Coronary artery (tissue), 2 donors: ENCODE data around the gene TSPO2.
"Not testable (repeated sequence)": the region's sequence is repeated elsewhere in the genome, so short reads cannot be mapped to it uniquely, and the experiment has no call there.

Experiments
- DNase-seq: peaks from one replicate; pipeline ENCODE4 v3.0.0-alpha.2; 2017; ENCODE audit warnings: low spot score
- H3K27ac ChIP-seq, 2 donors: fragments of 200-600 bp; sonication (generic); one replicate each; pipeline ENCODE4 v1.5.1; 2016 to 2019
- H3K4me3 ChIP-seq: fragments of 200-600 bp; sonication (generic); 2 replicates; pipeline ENCODE4 v1.5.1; 2016; ENCODE audit warnings: mild to moderate bottlenecking, moderate library complexity
- CTCF ChIP-seq: fragments of 200-600 bp; sonication (generic); IDR thresholded peaks from one replicate; pipeline ENCODE4 v1.5.1; 2019; ENCODE audit warnings: antibody characterized with exemption

TSPO2 gene

GRCh38 chr6:41000248-41000647, 42.0 kb upstream of the TSPO2 start:
- DNase-seq, result no peak
- no peak overlapping the region for H3K4me3 ChIP-seq
- TF ChIP-seq CTCF, result no peak
- no peak overlapping the region for H3K27ac ChIP-seq

GRCh38 chr6:41002168-41002567, 40.1 kb upstream of the TSPO2 start:
- DNase-seq, result peak; percentile 17
- TF ChIP-seq CTCF, result no peak
- no peak overlapping the region for H3K4me3 ChIP-seq
- H3K27ac ChIP-seq, result no peak overlapping the region

- not testable (repeated sequence) for H3K4me3 ChIP-seq, H3K27ac ChIP-seq, DNase-seq
- TF ChIP-seq CTCF, result peak; percentile 30
These were observed 36.0 kb upstream of the TSPO2 start for GRCh38 chr6:41006217-41006616.

- not testable (repeated sequence) for DNase-seq, H3K4me3 ChIP-seq
These were observed 35.3 kb upstream of the TSPO2 start for GRCh38 chr6:41006980-41007379.

GRCh38 chr6:41008011-41008410, 34.3 kb upstream of the TSPO2 start:
- Histone ChIP-seq H3K4me3 (no peak overlapping the region), H3K27ac (no peak overlapping the region)
- DNase-seq, result no peak
- no peak for TF ChIP-seq CTCF

More at GRCh38 chr6:41006980-41007379, 35.3 kb upstream of the TSPO2 start:
- H3K27ac ChIP-seq, result not testable (repeated sequence)

- TF ChIP-seq CTCF, result no peak
- Histone ChIP-seq H3K4me3 (no peak overlapping the region), H3K27ac (no peak overlapping the region)
- no peak for DNase-seq
These were observed 32.6 kb upstream of the TSPO2 start for GRCh38 chr6:41009669-41010068.

GRCh38 chr6:41011673-41012072, 30.6 kb upstream of the TSPO2 start:
- no peak for DNase-seq
- H3K27ac ChIP-seq, result no peak overlapping the region
- H3K4me3 ChIP-seq, result no peak overlapping the region
- TF ChIP-seq CTCF, result no peak
